LNCaP clone FGC (cell line): ENCODE measurements around the gene RNPS1.

Source experiments
- DNase-seq: peaks from one replicate; pipeline ENCODE4 v3.0.0-alpha.2; 2011; ENCODE audit warnings: low read depth
- H3K4me3 ChIP-seq: 2 replicates; pipeline ENCODE4 v1.5.1; 2011; ENCODE audit warnings: mild to moderate bottlenecking, low read depth, low read length, control low read depth
- CTCF ChIP-seq: IDR thresholded peaks from 2 replicates; pipeline ENCODE4 v1.5.1; 2012; ENCODE audit warnings: mild to moderate bottlenecking; ENCODE audit not compliant: control insufficient read depth, insufficient read depth; ENCODE audit errors: extremely low read depth

The RNPS1 gene

GRCh38 chr16:2287916-2288547 lies 20.1 kb upstream of the RNPS1 start:
- H3K4me3 ChIP-seq: no peak overlapping the region
- no peak for TF ChIP-seq CTCF
- DNase-seq: no peak

GRCh38 chr16:2286550-2286949 lies 18.6 kb upstream of the RNPS1 start:
- no peak for DNase-seq
- no peak for TF ChIP-seq CTCF
- no peak overlapping the region for H3K4me3 ChIP-seq

- DNase-seq: no peak
- no peak for TF ChIP-seq CTCF
- H3K4me3 ChIP-seq: no peak overlapping the region
These were observed 17.8 kb upstream of the RNPS1 start for GRCh38 chr16:2285731-2286191.

GRCh38 chr16:2284797-2285576 lies 17.1 kb upstream of the RNPS1 start:
- DNase-seq: no peak
- H3K4me3 ChIP-seq: no peak overlapping the region
- no peak for TF ChIP-seq CTCF

GRCh38 chr16:2284001-2284770 lies 16.3 kb upstream of the RNPS1 start:
- TF ChIP-seq CTCF: no peak
- no peak for DNase-seq
- no peak overlapping the region for H3K4me3 ChIP-seq

GRCh38 chr16:2282866-2283555 lies 15.1 kb upstream of the RNPS1 start:
- no peak overlapping the region for H3K4me3 ChIP-seq
- no peak for DNase-seq
- TF ChIP-seq CTCF: no peak
